Vagina (tissue), 2 donors: ENCODE measurements around the gene TMEM232.

ENCODE experiments used
- CTCF ChIP-seq, 3 experiments: fragments of 450-650 bp in 2 of 3; fragments of 200-600 bp in 1 of 3; sonication (generic) in 1 of 3; IDR thresholded peaks; one replicate each; pipeline ENCODE4 v1.5.1; 2017 to 2019; ENCODE audit warnings: antibody characterized with exemption in 3 of 3, mild to moderate bottlenecking in 2 of 3, moderate library complexity in 2 of 3
- POLR2A ChIP-seq, 2 donors: fragments of 450-650 bp; IDR thresholded peaks; one replicate each; pipeline ENCODE4 v1.6.1; 2017; ENCODE audit warnings: antibody characterized with exemption in 2 of 2, mild to moderate bottlenecking in 2 of 2, moderate library complexity in 2 of 2
- POLR2AphosphoS5 ChIP-seq, 2 donors: sonication (generic); formaldehyde crosslinking; IDR thresholded peaks; one replicate each; pipeline ENCODE4 v1.9.0; 2017; ENCODE audit warnings: antibody characterized with exemption in 2 of 2, mild to moderate bottlenecking in 2 of 2, low read depth in 1 of 2; ENCODE audit not compliant: insufficient read depth in 1 of 2

GRCh38 chr5:110590187-110590586, 136.3 kb downstream of the TMEM232 start:
- TF ChIP-seq CTCF (IDR thresholded peaks at IDR 0.05) (no peak), POLR2A (IDR thresholded peaks at IDR 0.05) (no peak), POLR2AphosphoS5 (IDR thresholded peaks at IDR 0.05; ENCODE audit: insufficient read depth in 1 of 2, low read depth in 1 of 2) (no peak)
